ENCODE results near the gene IP6K2.
"Not testable (repeated sequence)": the region's sequence is repeated elsewhere in the genome, so short reads cannot be mapped to it uniquely, and the experiment has no call there.

IP6K2 gene, protein sequence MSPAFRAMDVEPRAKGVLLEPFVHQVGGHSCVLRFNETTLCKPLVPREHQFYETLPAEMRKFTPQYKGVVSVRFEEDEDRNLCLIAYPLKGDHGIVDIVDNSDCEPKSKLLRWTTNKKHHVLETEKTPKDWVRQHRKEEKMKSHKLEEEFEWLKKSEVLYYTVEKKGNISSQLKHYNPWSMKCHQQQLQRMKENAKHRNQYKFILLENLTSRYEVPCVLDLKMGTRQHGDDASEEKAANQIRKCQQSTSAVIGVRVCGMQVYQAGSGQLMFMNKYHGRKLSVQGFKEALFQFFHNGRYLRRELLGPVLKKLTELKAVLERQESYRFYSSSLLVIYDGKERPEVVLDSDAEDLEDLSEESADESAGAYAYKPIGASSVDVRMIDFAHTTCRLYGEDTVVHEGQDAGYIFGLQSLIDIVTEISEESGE

DNA sequence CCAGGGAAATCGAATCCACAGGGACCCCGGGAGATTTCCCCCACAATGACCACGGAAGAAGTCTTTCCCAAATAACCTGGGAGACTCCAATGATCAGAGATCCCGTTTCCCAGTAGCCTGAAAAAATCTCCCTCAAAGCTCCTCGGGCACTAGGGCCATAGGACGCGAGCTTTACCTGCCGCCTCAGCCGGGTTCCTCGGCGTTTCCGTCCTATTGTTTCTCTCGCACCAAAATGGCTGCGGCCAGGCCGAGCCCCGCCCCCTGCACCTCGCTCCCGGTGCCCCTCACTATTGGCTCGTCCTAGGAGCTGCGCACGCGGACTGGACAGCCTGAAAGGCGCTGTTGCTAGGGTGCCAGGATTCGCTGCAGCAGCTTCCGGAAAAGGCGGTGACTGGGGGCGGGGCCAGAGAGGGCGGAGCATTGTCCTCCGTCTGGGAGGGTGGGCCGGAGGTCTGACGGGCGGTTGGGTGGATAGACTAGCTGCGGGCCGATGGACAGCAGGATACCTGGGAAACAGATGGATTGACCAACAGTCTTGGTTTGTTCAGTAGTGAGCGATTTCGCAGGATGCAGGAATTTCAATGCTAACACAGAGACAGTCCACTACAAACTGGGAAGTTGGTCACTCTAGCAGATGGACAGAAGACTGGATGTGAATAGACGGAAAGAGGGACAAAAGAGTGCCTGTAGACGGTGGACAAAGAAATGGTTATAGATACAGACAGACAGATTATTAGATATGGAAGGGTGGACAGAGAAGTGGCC, at the start of gene IP6K2:
TSS of gene IP6K2 (minus strand) at position 240 of the 765 bp plus-strand sequence. CDS start 21,930 bp downstream, outside the sequence.
- Histone ChIP-seq H3K4me1 (ENCODE audit: insufficient read depth, poor library complexity, severe bottlenecking) (peaks cover 11% of the 10 kb centered on the region), H3K27ac (ENCODE audit: poor library complexity, severe bottlenecking) (peak within 1 kb of the TSS; percentile 78), H3K9me3 (ENCODE audit: severe bottlenecking) (no peaks in the 10 kb centered on the region), H3K27me3 (ENCODE audit: insufficient read depth, poor library complexity, severe bottlenecking) (no peaks in the 10 kb centered on the region), H3K4me3 (ENCODE audit: severe bottlenecking) (peak within 1 kb of the TSS; percentile 74), H3K36me3 (ENCODE audit: low read depth) (peaks cover 39% of the 10 kb centered on the region)
- TF ChIP-seq, protein P1, sequence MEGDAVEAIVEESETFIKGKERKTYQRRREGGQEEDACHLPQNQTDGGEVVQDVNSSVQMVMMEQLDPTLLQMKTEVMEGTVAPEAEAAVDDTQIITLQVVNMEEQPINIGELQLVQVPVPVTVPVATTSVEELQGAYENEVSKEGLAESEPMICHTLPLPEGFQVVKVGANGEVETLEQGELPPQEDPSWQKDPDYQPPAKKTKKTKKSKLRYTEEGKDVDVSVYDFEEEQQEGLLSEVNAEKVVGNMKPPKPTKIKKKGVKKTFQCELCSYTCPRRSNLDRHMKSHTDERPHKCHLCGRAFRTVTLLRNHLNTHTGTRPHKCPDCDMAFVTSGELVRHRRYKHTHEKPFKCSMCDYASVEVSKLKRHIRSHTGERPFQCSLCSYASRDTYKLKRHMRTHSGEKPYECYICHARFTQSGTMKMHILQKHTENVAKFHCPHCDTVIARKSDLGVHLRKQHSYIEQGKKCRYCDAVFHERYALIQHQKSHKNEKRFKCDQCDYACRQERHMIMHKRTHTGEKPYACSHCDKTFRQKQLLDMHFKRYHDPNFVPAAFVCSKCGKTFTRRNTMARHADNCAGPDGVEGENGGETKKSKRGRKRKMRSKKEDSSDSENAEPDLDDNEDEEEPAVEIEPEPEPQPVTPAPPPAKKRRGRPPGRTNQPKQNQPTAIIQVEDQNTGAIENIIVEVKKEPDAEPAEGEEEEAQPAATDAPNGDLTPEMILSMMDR (IDR thresholded peaks at IDR 0.05; ENCODE audit: poor library complexity, severe bottlenecking), result no peak
- DNase-seq (ENCODE audit: low spot score) (peak; percentile 99), ATAC-seq (ENCODE audit: low read depth) (peak; percentile 97)

DNA sequence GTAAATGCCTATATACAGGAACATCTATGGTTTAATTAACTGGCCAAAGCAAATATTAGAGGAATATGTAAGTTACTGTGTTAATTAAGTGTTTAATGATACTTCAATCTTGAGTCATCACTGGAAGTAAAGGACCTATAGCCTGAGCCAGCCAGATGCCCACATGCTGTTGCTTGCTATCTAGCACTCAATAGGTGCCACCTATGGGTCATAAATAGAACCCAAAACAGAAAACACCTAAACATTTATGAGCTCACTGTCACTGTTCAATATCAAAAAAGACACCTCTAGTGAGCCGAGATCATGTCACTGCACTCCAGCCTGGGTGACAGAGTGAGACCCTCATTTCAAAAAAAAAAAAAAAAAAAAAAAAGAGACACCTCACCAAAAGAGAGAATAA, 48.4 kb upstream of the IP6K2 start:
- H3K9me3 ChIP-seq (ENCODE audit: severe bottlenecking), result no peaks in the 10 kb centered on the region
- TF ChIP-seq, protein P1 (IDR thresholded peaks at IDR 0.05; ENCODE audit: poor library complexity, severe bottlenecking), result peak; percentile 53
- H3K27me3 ChIP-seq (ENCODE audit: insufficient read depth, poor library complexity, severe bottlenecking), result no peaks in the 10 kb centered on the region
- no peaks in the 10 kb centered on the region for H3K4me1 ChIP-seq (ENCODE audit: insufficient read depth, poor library complexity, severe bottlenecking)
- peaks cover 14% of the 10 kb centered on the region for H3K36me3 ChIP-seq (ENCODE audit: low read depth)
- H3K27ac ChIP-seq (ENCODE audit: poor library complexity, severe bottlenecking), result no peak overlapping the region
- ATAC-seq (ENCODE audit: low read depth) (peak; percentile 74; the same call in 2 of the 3 replicates), DNase-seq (ENCODE audit: low spot score) (no peak)
- H3K4me3 ChIP-seq (ENCODE audit: severe bottlenecking), result no peak overlapping the region

DNA sequence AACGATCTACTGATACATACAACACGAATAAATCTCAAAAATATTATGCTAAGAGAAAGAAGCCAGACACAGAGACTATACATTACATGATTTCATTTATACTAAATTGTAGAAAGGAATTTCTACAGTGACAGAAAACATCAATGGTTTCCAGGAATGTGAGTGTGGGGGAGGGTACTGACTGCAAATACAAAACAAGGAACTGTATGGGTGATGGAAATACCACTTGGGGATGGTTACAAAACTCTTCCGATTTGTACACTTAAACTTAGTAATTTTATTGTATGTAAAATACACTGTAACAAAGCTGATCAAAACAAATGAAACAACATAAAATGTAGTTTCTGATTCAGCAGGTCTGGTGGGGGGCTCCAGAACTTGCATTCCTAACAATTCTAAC, 45.8 kb upstream of the IP6K2 start:
- TF ChIP-seq, protein P1 (IDR thresholded peaks at IDR 0.05; ENCODE audit: poor library complexity, severe bottlenecking), result no peak
- no peaks in the 10 kb centered on the region for H3K9me3 ChIP-seq (ENCODE audit: severe bottlenecking)
- H3K27me3 ChIP-seq (ENCODE audit: insufficient read depth, poor library complexity, severe bottlenecking), result no peaks in the 10 kb centered on the region
- ATAC-seq (ENCODE audit: low read depth) (no peak), DNase-seq (ENCODE audit: low spot score) (no peak)
- H3K4me3 ChIP-seq (ENCODE audit: severe bottlenecking), result no peak overlapping the region
- no peaks in the 10 kb centered on the region for H3K4me1 ChIP-seq (ENCODE audit: insufficient read depth, poor library complexity, severe bottlenecking)
- peaks cover 16% of the 10 kb centered on the region for H3K36me3 ChIP-seq (ENCODE audit: low read depth)
- H3K27ac ChIP-seq (ENCODE audit: poor library complexity, severe bottlenecking), result no peak overlapping the region

DNA sequence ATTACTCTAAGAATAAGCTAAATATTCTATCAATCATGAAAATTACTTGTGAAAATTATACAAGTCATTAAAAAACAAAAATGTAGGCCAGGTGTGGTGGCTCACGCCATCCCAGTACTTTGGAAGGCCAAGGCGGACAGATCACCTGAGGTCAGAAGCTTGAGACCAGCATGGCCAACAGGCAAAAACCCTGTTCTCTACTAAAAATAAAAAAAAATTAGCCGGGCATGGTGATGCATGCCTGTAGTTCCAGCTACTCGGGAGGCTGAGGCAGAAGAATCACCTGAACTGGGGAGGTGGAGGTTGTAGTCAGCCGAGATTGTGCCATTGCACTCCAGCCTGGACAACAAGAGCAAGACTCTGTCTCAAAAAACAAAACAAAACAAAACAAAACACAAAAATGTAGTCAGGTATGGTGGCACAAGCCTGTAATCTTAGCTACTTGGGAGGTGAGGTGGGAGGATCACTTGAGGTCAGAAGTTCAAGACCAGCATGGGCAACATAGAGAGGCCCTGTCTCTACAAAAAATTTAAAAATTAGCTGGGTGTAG, 43.0 kb upstream of the IP6K2 start:
- not testable (repeated sequence) for DNase-seq (ENCODE audit: low spot score); H3K9me3 ChIP-seq (ENCODE audit: severe bottlenecking); H3K4me1 ChIP-seq (ENCODE audit: insufficient read depth, poor library complexity, severe bottlenecking); H3K4me3 ChIP-seq (ENCODE audit: severe bottlenecking); H3K27me3 ChIP-seq (ENCODE audit: insufficient read depth, poor library complexity, severe bottlenecking); H3K27ac ChIP-seq (ENCODE audit: poor library complexity, severe bottlenecking); ATAC-seq (ENCODE audit: low read depth)
- peaks cover 19% of the 10 kb centered on the region for H3K36me3 ChIP-seq (ENCODE audit: low read depth)

- H3K27ac ChIP-seq (ENCODE audit: poor library complexity, severe bottlenecking); DNase-seq (ENCODE audit: low spot score): not testable (repeated sequence)
Measured at GRCh38 chr3:48759531-48759930, 42.5 kb upstream of the IP6K2 start.

More at GRCh38 chr3:48759531-48759930, 42.5 kb upstream of the IP6K2 start:
- not testable (repeated sequence) for ATAC-seq (ENCODE audit: low read depth); H3K27me3 ChIP-seq (ENCODE audit: insufficient read depth, poor library complexity, severe bottlenecking); H3K4me1 ChIP-seq (ENCODE audit: insufficient read depth, poor library complexity, severe bottlenecking); H3K9me3 ChIP-seq (ENCODE audit: severe bottlenecking); H3K4me3 ChIP-seq (ENCODE audit: severe bottlenecking)
- peaks cover 14% of the 10 kb centered on the region for H3K36me3 ChIP-seq (ENCODE audit: low read depth)
